Mucosa of rectum (tissue), 2 donors: Measurements from ENCODE around the gene EPN2.

Experiments
- H3K27ac ChIP-seq, 2 donors: one replicate each; pipeline ENCODE4 v1.7.0; 2013; ENCODE audit warnings: inconsistent platforms in 2 of 2, low read depth in 2 of 2, low read length in 2 of 2
- H3K27me3 ChIP-seq, 2 donors: one replicate each; pipeline ENCODE4 v1.7.0; 2013; ENCODE audit warnings: low read length in 2 of 2; ENCODE audit not compliant: control insufficient read depth in 2 of 2, insufficient read depth in 2 of 2
- H3K36me3 ChIP-seq, 2 donors: one replicate each; pipeline ENCODE4 v1.7.0; 2013; ENCODE audit warnings: low read length in 2 of 2; ENCODE audit not compliant: control insufficient read depth in 2 of 2, insufficient read depth in 2 of 2
- H3K4me1 ChIP-seq, 2 donors: one replicate each; pipeline ENCODE4 v1.7.0; 2013; ENCODE audit warnings: low read length in 2 of 2, mild to moderate bottlenecking in 1 of 2; ENCODE audit not compliant: control insufficient read depth in 2 of 2, insufficient read depth in 2 of 2
- H3K4me3 ChIP-seq, 2 donors: one replicate each; pipeline ENCODE4 v1.7.0; 2013; ENCODE audit warnings: low read length in 2 of 2
- H3K9ac ChIP-seq, 2 donors: one replicate each; pipeline ENCODE4 v1.7.0; 2013; ENCODE audit warnings: low read length in 2 of 2, low read depth in 1 of 2, mild to moderate bottlenecking in 1 of 2
- H3K9me3 ChIP-seq, 2 donors: one replicate each; pipeline ENCODE4 v1.7.0; 2013; ENCODE audit warnings: low read length in 2 of 2; ENCODE audit not compliant: control insufficient read depth in 2 of 2
- donor health status: healthy.
- donor health status: Normal muscosa, but diverticular disease.

Gene EPN2

DNA sequence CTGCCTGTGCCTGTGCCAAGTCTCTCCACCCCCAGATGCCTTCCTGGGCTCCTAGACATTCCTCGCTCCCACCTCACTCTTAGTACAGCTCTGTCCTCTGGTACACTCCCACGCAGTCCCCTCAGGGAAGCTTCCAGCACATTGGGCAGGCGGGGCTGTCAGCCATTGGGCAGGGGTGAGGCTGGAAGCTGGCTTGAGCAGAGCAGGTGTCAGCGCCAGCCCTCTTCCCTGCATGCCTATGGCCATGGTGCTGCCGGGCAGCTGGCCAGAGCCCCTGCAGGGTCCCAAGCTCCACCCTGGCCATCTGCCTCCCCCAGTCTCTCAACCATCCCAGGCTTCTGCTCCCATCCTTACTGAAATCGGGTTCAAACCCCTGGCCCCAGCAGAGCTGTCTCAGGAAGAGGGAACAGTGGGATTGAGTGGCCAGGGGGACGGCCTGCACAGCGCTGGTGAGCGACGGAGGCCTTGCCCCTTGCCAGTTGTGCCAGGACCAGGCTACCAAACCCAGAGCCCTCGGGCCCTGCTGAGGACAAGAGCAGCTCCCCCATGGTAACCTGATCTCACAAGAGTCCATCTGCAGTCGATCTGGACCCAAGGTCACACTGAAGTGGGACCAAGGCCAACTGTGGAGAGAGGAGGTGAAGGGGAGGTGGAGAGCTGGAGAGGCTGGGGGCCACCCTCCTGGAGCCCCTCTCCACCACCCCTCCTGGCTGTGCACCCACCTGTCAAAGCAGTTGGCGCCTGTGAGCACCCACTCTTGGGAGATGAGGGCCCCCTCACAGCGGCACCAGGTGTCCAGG is 127.7 kb downstream of the EPN2 start:
- Histone ChIP-seq H3K9ac (no peak overlapping the region), H3K36me3 (no peaks in the 10 kb centered on the region), H3K9me3 (no peaks in the 10 kb centered on the region), H3K4me1 (peaks cover 10 to 21% of the 10 kb centered on the region in 2 donors), H3K27me3 (no peaks in the 10 kb centered on the region), H3K4me3 (no peak overlapping the region), H3K27ac (no peak overlapping the region)

- no peak overlapping the region for H3K9ac ChIP-seq
- H3K4me1 ChIP-seq: peaks cover 15 to 27% of the 10 kb centered on the region in 2 donors
- no peaks in the 10 kb centered on the region for H3K27me3 ChIP-seq
- H3K9me3 ChIP-seq: no peaks in the 10 kb centered on the region
- H3K4me3 ChIP-seq: no peak overlapping the region
- no peak overlapping the region for H3K27ac ChIP-seq
- H3K36me3 ChIP-seq: no peaks in the 10 kb centered on the region
Observed at GRCh38 chr17:19365499-19365817, 128.3 kb downstream of the EPN2 start.

DNA sequence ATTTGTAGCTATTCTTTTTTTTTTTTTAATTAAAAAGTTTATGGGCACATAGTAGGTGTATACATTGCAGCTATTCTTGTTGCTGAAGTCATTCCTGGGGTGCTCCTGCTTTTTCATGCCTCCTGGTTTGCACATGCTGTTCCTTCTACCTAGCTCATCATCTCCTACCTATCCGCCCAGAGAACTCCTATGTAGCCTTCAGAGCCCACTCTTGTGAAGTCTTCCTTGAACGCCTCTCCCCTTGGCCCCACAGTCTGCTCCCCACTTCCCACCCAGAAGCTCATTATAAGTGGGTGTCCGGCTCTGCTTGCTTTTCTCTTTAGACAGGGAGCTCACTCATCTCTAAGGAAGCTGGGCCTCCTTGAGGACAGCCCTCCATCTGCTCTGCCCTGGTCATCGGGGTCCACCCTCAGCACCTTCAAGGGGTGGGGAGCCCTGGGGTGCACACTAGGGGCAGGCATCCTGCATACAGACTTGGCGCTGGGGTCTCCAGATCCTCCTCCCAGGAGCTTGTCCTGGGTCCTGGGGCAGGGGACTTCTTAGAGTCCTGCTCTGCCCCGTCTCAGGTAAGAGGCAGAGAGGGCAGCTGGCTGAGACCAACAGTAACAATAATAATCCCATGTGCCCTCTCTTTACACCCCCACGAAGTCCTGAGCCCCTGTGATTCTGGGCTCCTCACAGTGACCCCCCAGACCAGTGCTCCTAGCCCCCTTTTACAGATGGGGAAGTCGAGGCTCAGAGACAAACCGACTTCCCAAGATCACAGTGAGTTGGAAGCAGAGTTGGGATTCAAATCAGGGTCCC is 128.9 kb downstream of the EPN2 start:
- Histone ChIP-seq H3K4me1 (peaks cover 17 to 28% of the 10 kb centered on the region in 2 donors), H3K9me3 (no peaks in the 10 kb centered on the region), H3K4me3 (no peak overlapping the region), H3K27ac (no peak overlapping the region), H3K27me3 (no peaks in the 10 kb centered on the region), H3K36me3 (no peaks in the 10 kb centered on the region), H3K9ac (no peak overlapping the region)

DNA sequence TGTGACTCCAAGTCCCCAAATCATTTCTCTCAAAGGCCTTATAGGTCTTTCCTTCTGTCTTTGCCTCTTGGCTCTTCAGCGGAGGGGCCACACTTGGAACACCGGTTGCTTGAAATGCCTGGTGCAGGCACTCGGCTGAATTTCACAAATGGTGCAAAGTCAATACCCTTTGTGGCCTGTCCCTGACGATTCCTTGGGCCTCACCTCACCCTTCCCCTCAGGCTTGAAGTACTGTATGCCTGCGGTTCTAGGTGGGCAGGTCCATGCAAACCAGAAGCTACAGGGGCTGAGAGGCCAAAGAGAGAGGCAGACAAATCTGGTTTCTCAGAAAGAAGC is 129.4 kb downstream of the EPN2 start:
- Histone ChIP-seq H3K4me1 (peaks cover 17 to 28% of the 10 kb centered on the region in 2 donors), H3K4me3 (no peak overlapping the region), H3K27me3 (no peaks in the 10 kb centered on the region), H3K9ac (no peak overlapping the region), H3K9me3 (no peaks in the 10 kb centered on the region), H3K27ac (no peak overlapping the region), H3K36me3 (no peaks in the 10 kb centered on the region)

- H3K36me3 ChIP-seq: no peaks in the 10 kb centered on the region
- H3K27ac ChIP-seq: no peak overlapping the region
- peaks cover 11 to 18% of the 10 kb centered on the region in 2 donors for H3K4me1 ChIP-seq
- no peaks in the 10 kb centered on the region for H3K9me3 ChIP-seq
- no peak overlapping the region for H3K4me3 ChIP-seq
- no peaks in the 10 kb centered on the region for H3K27me3 ChIP-seq
- no peak overlapping the region for H3K9ac ChIP-seq
Observed at GRCh38 chr17:19368229-19368628, 131.1 kb downstream of the EPN2 start.

DNA sequence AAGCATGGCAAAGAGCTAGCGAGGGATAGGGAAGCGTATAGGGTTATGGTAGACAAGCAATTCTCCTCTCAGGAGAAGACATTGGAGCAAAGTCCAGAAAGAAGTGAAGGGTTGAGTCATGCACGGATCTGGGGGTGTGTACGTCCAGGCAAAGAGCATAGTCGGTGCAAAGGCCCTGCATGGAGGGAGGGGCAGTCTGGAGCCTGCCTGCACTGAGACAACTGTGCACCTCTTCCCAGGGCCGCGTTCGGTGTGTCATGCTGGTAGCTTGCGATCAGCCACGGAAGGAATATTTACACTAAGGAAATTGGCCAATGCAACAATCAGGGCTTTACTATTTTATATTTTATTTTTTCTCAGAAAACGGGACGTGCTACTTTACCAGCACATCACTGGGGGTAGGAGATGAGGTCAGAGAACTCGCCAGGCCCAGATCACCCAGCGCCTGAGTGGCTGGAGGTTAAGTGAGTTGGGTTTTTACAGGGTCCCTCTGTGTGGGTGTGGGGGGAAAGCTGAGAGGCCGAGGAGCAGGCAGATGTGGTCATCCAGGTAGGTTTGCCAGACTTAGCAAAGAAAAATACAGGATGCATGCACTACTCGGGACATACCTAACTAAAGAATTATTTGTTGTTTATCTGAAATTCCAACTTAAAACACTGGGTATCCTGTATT is 132.1 kb downstream of the EPN2 start:
- Histone ChIP-seq H3K27ac (peak overlapping the region; percentile 55 to 58), H3K27me3 (no peaks in the 10 kb centered on the region), H3K4me1 (peaks cover 11 to 17% of the 10 kb centered on the region in 2 donors), H3K9me3 (no peaks in the 10 kb centered on the region), H3K36me3 (no peaks in the 10 kb centered on the region), H3K4me3 (no peak overlapping the region), H3K9ac (no peak overlapping the region)

DNA sequence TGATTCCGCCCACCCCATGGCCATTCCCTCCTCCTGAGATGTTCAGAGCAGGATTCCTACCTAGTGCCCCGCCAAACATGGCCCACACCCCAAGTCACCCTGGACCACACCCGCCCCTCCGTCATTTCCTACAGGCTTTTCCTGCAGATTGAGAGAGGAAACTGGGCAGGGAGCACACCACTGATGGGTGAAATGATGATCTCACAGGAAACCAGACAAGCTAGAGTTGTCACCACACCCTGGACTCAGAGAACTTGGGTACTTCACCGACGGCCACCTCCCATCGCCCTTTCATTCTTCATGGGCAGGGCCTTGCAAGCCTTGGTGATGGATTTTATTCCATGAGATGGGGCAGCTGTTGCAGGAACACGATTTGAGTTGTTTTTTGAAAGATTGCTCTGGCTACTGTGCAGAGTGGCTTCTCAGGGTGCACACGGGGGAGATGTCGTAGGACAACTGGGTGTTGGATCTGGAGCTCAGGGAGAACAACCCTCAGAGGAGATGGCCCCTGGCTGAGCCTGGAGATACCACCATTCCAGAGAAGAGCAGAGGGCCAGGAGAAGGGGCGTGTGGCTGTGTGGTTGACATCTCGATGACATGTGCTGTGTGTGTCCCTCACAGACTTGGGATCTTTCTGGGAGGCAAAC is 132.8 kb downstream of the EPN2 start:
- Histone ChIP-seq H3K36me3 (no peaks in the 10 kb centered on the region), H3K27ac (peak overlapping the region; percentile 16 to 56), H3K4me3 (no peak overlapping the region), H3K4me1 (peaks cover 11 to 17% of the 10 kb centered on the region in 2 donors), H3K27me3 (no peaks in the 10 kb centered on the region), H3K9ac (no peak overlapping the region), H3K9me3 (no peaks in the 10 kb centered on the region)

DNA sequence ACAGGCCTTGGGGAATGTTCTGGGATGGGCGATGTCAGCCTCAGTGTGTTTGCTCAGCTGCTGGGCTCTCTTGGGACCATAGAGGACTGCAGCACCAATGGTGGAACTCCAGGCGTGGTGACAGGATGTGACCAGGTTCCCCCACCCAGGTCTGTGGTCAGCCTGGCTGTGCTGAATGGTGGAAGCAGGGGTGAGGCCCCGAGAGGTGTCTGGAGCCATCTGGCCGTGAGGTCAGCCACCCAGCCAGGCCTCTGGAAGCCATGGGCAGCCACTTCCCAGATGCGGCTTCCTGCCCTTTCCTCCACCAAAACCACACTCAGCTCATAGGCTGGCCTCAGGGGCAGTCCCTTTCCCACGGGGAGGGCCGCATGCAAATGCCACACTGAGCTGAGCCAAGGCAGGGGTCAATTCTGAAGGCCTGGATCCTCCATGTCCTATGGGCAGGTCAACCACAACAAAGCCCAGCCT is 133.4 kb downstream of the EPN2 start:
- H3K36me3 ChIP-seq: no peaks in the 10 kb centered on the region
- H3K27ac ChIP-seq: peak overlapping the region in 1 of 2 donors; percentile 56
- no peaks in the 10 kb centered on the region for H3K27me3 ChIP-seq
- peaks cover 11 to 17% of the 10 kb centered on the region in 2 donors for H3K4me1 ChIP-seq
- H3K4me3 ChIP-seq: no peak overlapping the region
- H3K9me3 ChIP-seq: no peaks in the 10 kb centered on the region
- no peak overlapping the region for H3K9ac ChIP-seq

DNA sequence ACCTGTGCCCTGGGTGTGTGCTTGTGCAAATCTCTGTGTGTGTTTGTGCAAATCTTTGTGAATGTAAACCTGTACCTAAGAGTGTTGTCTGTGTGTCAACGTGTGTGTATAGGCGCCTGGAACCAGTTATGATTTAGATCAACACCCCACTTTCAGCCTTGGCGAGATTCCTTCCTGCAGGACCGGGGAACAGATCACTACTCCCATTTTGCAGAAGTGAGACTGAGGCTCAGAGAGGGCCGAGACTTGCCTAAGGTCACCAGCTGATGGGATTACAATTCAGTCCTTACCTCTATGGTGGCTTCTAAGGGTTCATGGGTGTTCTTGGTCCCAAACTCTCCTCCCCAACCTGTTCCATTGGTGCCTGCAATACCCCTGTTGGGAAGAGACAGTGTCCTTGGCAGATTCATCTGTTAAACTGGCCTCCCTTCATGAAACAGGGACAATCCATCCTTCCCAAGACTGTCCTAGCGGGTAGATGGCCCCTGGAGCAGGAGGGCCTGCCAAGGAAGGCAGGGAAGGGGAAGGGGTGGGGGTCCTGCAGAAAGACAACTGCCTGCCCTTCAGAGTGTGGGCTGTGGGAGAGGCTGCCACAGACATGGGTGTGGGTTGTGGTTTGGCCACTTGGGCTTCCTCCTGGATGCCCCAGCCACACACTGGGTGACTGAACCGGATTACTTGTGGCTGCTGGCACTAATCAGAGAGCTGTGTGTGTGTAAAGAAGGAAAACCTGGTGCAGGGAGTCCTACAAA is 134.3 kb downstream of the EPN2 start:
- no peak overlapping the region for H3K4me3 ChIP-seq
- no peak overlapping the region for H3K27ac ChIP-seq

More for the DNA sequence above, 134.3 kb downstream of the EPN2 start:
- H3K4me1 ChIP-seq: peaks cover 11 to 17% of the 10 kb centered on the region in 2 donors
- no peaks in the 10 kb centered on the region for H3K9me3 ChIP-seq
- no peaks in the 10 kb centered on the region for H3K36me3 ChIP-seq
- no peak overlapping the region for H3K9ac ChIP-seq
- no peaks in the 10 kb centered on the region for H3K27me3 ChIP-seq
